Measurements from ENCODE around the gene SLC2A4. TPM values are rescaled to one million over a fixed set of nuclear protein-coding genes. Genes with fewer than 3 reads are reported as not detected.

The SLC2A4 gene
- total and polyA plus RNA-seq, 2 of the 4 experiments (the other 2 are of a cell fraction) = 0.07 TPM; not detected in 1

DNA sequence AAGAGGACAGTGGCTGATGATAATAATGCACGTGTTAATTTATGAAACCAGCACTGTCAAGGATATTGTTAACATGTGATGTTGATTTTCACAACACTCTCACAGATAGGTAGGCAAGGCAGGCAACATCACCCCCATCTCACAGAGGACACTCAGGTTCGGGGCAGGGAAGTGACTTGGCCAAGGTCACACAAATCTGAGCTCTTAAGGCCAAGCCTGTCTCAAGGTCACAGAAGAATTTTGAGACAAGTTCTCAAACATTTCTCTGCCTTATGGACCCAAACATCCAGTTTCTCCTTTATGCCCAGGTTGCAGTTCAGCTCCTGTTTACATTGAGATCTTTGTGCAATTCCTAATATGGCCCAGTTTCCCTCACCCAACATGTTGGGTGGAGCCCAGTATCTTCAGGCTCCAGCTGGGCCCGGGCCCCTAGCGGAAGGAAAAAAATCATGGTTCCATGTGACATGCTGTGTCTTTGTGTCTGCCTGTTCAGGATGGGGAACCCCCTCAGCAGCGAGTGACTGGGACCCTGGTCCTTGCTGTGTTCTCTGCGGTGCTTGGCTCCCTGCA is 1.3 kb downstream of the SLC2A4 start:
- H3K4me1 ChIP-seq (ENCODE audit: control insufficient read depth, insufficient read depth, low read length) = peaks cover 2% of the 10 kb centered on the region; the same call in 1 of the 2 replicates
- POLR2A ChIA-PET (ENCODE audit: unreplicated experiment) = no interaction called here
- no peak overlapping the region for H2BK120ac ChIP-seq (ENCODE audit: low read depth, low read length)
- no peak overlapping the region for H4K5ac ChIP-seq (ENCODE audit: low read depth, low read length)
- ATAC-seq (ENCODE audit: low read depth) = no peak
- no peak overlapping the region for H2BK20ac ChIP-seq (ENCODE audit: low read depth, low read length)
- no peak overlapping the region for H4K8ac ChIP-seq (ENCODE audit: low read depth in 2 of 2, low read length in 2 of 2)
- no peak for TF ChIP-seq MAFK (IDR thresholded peaks at IDR 0.05; ENCODE audit: low read depth, low read length)
- TF ChIP-seq, protein P1, sequence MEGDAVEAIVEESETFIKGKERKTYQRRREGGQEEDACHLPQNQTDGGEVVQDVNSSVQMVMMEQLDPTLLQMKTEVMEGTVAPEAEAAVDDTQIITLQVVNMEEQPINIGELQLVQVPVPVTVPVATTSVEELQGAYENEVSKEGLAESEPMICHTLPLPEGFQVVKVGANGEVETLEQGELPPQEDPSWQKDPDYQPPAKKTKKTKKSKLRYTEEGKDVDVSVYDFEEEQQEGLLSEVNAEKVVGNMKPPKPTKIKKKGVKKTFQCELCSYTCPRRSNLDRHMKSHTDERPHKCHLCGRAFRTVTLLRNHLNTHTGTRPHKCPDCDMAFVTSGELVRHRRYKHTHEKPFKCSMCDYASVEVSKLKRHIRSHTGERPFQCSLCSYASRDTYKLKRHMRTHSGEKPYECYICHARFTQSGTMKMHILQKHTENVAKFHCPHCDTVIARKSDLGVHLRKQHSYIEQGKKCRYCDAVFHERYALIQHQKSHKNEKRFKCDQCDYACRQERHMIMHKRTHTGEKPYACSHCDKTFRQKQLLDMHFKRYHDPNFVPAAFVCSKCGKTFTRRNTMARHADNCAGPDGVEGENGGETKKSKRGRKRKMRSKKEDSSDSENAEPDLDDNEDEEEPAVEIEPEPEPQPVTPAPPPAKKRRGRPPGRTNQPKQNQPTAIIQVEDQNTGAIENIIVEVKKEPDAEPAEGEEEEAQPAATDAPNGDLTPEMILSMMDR (conservative IDR thresholded peaks at IDR 0.05; ENCODE audit: low read depth, low read length) = no peak
- no peak for TF ChIP-seq BHLHE40 (IDR thresholded peaks at IDR 0.05; ENCODE audit: low read depth, low read length)
- TF ChIP-seq SMC3 (IDR thresholded peaks at IDR 0.05; ENCODE audit: low read depth, low read length) = no peak
- no peak for TF ChIP-seq MAZ (IDR thresholded peaks at IDR 0.05; ENCODE audit: borderline replicate concordance, low read depth, low read length)
- TF ChIP-seq, protein P2, sequence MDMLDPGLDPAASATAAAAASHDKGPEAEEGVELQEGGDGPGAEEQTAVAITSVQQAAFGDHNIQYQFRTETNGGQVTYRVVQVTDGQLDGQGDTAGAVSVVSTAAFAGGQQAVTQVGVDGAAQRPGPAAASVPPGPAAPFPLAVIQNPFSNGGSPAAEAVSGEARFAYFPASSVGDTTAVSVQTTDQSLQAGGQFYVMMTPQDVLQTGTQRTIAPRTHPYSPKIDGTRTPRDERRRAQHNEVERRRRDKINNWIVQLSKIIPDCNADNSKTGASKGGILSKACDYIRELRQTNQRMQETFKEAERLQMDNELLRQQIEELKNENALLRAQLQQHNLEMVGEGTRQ (IDR thresholded peaks at IDR 0.05; ENCODE audit: low read depth, low read length) = no peak
- no peak for TF ChIP-seq MXI1 (IDR thresholded peaks at IDR 0.05; ENCODE audit: borderline replicate concordance, low read depth, low read length)
- TF ChIP-seq NFE2L2 (IDR thresholded peaks at IDR 0.05; ENCODE audit: low read depth, low read length) = no peak
- no peak for TF ChIP-seq RFX5 (IDR thresholded peaks at IDR 0.05; ENCODE audit: low read depth, low read length)
- no peak for TF ChIP-seq RAD21 (IDR thresholded peaks at IDR 0.05; ENCODE audit: low read length)
- TF ChIP-seq POLR2A (IDR thresholded peaks at IDR 0.05; ENCODE audit: low read depth, low read length) = no peak
- TF ChIP-seq CEBPB (IDR thresholded peaks at IDR 0.05; ENCODE audit: low read depth, low read length) = no peak
- no peak for TF ChIP-seq RCOR1 (IDR thresholded peaks at IDR 0.05; ENCODE audit: insufficient replicate concordance, low read length)
- TF ChIP-seq, protein P3, sequence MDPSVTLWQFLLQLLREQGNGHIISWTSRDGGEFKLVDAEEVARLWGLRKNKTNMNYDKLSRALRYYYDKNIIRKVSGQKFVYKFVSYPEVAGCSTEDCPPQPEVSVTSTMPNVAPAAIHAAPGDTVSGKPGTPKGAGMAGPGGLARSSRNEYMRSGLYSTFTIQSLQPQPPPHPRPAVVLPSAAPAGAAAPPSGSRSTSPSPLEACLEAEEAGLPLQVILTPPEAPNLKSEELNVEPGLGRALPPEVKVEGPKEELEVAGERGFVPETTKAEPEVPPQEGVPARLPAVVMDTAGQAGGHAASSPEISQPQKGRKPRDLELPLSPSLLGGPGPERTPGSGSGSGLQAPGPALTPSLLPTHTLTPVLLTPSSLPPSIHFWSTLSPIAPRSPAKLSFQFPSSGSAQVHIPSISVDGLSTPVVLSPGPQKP (IDR thresholded peaks at IDR 0.05; ENCODE audit: borderline replicate concordance, low read depth, low read length) = no peak
- H2AK5ac ChIP-seq (ENCODE audit: low read depth, low read length) = no peak overlapping the region
- H3K9me1 ChIP-seq (ENCODE audit: insufficient read depth, low read length) = no peaks in the 10 kb centered on the region
- H3K18ac ChIP-seq (ENCODE audit: low read depth, low read length) = no peak overlapping the region
- H3K9ac ChIP-seq (ENCODE audit: low read depth, low read length) = no peak overlapping the region
- H3K9me3 ChIP-seq (ENCODE audit: control insufficient read depth, insufficient read depth, low read length) = no peaks in the 10 kb centered on the region
- no peak overlapping the region for H2BK5ac ChIP-seq (ENCODE audit: low read depth, low read length, poor library complexity, severe bottlenecking)
- H2AFZ ChIP-seq (replicated peaks; ENCODE audit: low read length, poor library complexity) = no peak overlapping the region
- H3K4me2 ChIP-seq (ENCODE audit: low read depth, low read length) = no peak overlapping the region
- H3K27ac ChIP-seq (ENCODE audit: insufficient read depth, low read length) = no peak overlapping the region
- no peak overlapping the region for H2BK15ac ChIP-seq (ENCODE audit: low read depth, low read length)
- DNase-seq = no peak
- no peak overlapping the region for H3K14ac ChIP-seq (replicated peaks; ENCODE audit: low read depth, low read length)
- H3K27me3 ChIP-seq (ENCODE audit: control insufficient read depth, insufficient read depth, low read length) = peaks cover 40% of the 10 kb centered on the region
- H3K36me3 ChIP-seq (ENCODE audit: control insufficient read depth, insufficient read depth, low read length) = no peaks in the 10 kb centered on the region
- intact Hi-C loops (cut with micrococcal nuclease) = no loop called here
- no peaks in the 10 kb centered on the region for H4K20me1 ChIP-seq (ENCODE audit: insufficient read depth, low read length)
- no CpG with 5 or more reads among the region's 6 CpGs for WGBS, 2 experiments (ENCODE audit: extremely low coverage in 2 of 2, insufficient read length in 1 of 2)
- no peak overlapping the region for H4K91ac ChIP-seq (ENCODE audit: insufficient read depth, low read depth, low read length)
- H3K79me1 ChIP-seq (ENCODE audit: low read depth in 1 of 2, low read length in 2 of 2) = no peaks in the 10 kb centered on the region
- no peak overlapping the region for H3K4me3 ChIP-seq (ENCODE audit: insufficient read depth, low read depth, low read length)
- no peak overlapping the region for H2AK9ac ChIP-seq (replicated peaks; ENCODE audit: low read depth, low read length, poor library complexity)
- CTCF ChIA-PET = interaction anchor here (2.7 kb wide), 1 partner anchor 14 kb away, joined by 17 read pairs; no protein-coding TSS in a partner anchor
- H3K4ac ChIP-seq (ENCODE audit: low read depth, low read length) = no peak overlapping the region
- H3K56ac ChIP-seq (ENCODE audit: extremely low read depth, insufficient read depth, low read length) = no peak overlapping the region
- dilution Hi-C loops (cut with HindIII; ENCODE audit: low sequenced_read_pairs, unreplicated experiment) = no loop called here
- H3K23ac ChIP-seq (ENCODE audit: low read depth, low read length) = peak overlapping the region; percentile 24; the same call in 1 of the 2 replicates
- no TSS peak for BruUV-seq (replicated peaks)
- in situ Hi-C loops (cut with MboI; ENCODE audit: low sequenced_read_pairs) = no loop called here

Measured in IMR-90 (cell line).